DMS153 treated with DMSO at 0.1 percent for 48 hours (cell line): ENCODE results near the gene ECD.
"Not testable (repeated sequence)": the region's sequence is repeated elsewhere in the genome, so short reads cannot be mapped to it uniquely, and the experiment has no call there.

Experiments used
- DNase-seq: peaks from one replicate; lab custom pipeline; 2025; ENCODE audit not compliant: unreplicated experiment; lab: John Stamatoyannopoulos, UW

The ECD gene

DNA sequence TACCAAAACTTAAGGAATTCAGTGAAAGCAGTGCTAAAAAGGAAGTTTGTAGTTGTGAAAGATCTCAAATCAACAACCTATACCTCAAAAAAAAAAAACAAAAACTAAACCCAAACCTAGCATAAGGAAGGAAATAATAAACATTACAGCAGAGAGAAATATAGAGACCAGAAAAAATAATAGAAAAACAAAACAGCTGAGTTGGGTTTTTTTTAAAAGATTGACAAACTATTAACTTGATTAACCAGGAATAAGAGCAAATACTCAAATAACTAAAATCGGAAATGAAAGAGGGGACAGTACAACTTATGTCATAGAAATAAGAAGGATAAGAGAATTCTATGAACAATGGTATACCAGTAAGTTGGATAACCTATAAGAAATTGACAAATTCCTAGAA, 6.7 kb downstream of the ECD start:
- DNase-seq: no peak

DNA sequence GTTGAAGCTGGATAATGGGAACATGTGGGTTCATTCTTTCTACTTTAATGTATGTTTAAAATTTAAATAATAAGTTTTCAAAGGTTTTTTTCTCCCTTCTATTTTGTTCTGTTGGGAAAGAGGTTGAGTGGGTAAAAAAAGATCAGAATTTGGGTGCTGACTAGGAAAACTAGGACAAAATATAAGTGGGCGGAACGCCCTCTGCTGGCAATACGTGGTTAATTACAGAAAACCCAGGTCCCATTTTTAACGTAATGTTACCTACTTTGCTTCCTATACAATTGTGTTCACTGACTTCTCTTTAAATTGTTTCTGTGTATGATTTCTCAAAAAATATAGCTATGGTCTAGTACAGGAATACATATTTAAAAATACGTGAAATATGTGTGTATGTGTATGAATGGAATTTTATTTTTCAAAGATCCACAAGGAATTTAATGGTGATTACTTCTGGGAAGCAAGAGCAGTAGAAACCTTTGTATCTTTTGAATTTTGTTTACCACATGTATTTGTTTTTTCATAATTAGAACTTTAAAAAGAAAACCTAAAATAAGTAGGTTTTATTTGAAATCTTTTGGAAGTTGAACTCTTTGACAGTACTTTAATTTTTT, 8.7 kb downstream of the ECD start:
- DNase-seq: peak; percentile 18

DNA sequence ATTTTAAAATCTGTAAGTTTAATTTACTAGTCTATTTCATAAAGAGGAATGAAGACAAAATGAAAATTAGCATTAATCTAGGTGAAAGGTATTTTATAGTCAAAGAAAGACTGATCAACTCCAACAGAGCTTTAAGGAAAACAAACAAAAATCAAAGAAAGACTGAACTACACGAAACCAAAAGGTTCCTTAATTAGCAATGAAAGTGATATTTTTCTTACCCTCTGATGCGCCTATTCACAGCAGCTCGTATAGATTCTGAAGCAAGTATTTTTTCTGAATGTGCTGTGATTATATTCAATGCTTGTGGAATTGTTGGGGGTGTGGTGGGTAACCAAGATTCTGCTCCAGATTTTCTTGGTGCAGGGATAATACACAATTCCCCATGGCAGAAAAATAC, 11.8 kb downstream of the ECD start:
- no peak for DNase-seq

DNA sequence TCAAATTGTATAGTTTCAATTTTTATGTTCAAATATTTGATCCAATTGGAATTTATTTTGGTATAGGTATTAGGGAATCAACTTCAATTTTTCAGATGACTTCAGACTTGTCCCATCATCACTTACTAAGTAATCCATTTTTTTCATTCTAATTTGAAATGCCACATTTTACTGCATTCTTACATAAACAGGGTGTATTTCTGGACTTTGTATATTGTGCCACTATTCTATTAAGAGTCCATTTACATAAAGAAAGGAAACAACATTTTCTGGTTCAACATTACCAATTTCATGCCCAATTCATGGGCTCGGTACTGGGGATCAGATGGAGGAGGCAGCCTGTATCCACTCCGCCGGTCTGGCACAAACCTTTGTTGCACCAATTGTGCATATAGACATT, 15.8 kb downstream of the ECD start:
- DNase-seq: no peak

DNA sequence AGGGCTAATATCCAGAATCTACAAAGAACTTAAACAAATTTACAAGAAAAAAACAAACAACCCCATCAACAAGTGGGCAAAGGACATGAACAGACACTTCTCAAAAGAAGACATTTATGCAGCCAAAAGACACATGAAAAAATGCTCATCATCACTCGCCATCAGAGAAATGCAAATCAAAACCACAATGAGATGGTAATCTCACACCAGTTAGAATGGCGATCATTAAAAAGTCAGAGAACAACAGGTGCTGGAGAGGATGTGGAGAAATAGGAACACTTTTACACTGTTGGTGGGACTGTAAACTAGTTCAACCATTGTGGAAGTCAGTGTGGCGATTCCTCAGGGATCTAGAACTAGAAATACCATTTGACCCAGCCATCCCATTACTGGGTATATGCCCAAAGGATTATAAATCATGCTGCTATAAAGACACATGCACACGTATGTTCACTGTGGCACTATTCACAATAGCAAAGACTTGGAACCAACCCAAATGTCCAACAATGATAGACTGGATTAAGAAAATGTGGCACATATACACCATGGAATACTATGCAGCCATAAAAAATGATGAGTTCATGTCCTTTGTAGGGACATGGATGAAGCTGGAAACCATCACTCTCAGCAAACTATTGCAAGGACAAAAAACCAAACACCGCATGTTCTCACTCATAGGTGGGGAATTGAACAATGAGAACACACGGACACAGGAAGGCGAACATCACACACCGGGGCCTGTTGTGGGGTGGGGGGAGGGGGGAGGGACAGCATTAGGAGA, 17.0 kb downstream of the ECD start:
- DNase-seq: not testable (repeated sequence)

DNA sequence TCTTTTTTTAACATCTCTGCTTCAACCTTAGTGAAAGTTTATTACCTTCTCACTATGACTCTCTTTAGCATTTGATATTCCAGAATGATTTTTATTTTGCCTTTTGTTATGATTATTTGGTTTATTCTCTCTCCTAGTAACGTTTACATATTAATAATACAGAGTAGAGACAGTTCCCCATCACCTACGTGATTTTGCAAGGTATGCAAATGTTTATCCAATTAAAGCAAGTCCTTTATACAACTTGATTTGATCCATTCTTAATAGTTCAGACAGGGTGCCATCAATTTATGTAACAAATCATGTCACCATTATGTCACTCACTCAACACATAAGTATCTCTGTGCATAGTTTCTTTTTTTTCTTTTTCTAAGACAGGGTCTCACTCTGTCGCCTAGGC, 26.2 kb downstream of the ECD start:
- no peak for DNase-seq

DNA sequence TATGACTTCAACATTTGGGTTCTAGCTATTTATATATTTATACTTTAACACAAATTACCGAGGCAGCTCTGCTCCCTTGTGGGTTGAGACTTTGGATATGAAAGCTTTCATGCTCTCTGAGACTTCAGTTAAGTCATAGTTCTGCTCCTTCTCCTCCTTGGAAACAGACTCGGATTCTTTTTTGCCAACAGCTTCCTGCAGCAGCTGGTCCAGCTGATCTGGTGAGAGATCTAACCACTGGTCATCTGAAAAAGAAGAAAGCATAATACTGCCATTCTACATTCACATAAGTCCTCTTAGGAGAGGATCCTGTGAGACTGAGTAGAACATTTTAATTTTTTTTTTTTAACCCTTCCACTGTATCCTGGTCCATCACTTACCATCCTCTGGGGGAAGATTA, 28.6 kb downstream of the ECD start:
- DNase-seq: no peak

DNA sequence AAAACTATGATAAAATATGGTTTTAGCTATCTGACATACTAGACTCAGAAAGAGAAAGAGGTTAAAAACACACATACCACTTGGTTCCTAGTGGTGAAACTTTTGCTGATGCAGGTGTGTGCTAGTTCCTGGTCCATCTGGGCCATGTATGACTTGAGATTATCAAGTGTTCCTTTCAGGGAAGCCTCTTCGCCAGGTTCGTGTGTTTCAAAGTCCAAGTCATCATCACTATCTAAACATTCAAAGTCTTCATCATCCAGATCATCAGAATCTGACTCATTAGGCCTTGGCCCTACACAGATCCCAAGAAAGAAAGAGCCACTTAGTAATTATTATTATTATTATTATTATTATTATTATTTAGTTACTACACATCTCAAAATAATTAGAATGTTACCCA, 31.2 kb downstream of the ECD start:
- DNase-seq: no peak

DNA sequence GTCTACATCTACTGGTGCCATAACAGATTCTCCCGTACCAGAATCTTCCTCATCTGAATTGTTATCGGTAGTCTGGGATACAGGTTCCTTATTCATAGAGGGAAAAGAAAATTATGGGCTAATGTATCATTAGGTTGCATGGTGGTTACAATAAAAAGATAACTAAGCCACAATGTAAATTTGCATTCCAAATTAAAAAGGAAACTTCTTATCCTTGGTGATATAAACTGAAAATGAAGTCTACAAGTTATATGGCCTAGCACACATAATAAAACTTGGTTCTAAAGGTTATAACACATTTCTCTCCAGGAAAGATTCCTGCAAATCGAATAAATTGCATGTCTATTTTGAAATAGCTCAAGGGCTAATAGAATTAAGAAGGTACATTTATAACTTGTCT, 33.1 kb downstream of the ECD start:
- DNase-seq: no peak

DNA sequence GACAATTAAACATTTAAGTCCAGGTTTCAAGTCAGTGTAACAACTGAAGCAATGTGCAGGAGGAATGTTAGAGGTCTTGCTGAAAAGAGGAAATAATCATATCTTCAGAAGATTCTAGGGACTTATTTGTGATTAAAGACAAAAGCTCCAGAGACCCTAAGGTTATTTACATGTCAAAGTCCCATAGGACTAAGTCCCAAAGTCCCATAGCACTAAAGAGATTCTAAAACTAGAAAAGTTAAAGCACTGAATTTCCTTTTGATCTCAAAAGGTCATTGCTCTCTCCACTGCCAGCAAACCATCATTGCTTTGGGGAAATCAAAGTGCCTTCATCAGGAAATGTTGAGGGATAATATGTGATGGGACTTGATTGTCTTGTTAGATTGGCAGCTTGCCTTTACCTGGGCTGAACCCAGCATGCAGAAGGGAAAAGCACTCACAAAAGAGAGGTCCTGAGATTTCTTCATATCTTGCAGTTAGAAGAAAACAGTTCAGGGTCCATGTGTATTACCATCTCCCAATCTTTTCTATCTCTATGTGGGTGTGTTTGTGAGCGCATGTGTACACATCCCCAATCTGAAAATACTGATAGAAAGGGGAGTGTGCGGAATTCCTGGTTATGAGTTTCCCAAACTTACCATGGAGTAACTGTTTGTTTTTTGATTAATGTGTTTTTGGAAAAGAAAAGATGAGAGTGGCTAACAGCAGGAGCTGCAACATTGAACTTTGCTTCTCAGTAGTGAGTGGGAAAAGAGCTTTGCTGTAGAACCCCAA, 35.7 kb downstream of the ECD start:
- DNase-seq: no peak

DNA sequence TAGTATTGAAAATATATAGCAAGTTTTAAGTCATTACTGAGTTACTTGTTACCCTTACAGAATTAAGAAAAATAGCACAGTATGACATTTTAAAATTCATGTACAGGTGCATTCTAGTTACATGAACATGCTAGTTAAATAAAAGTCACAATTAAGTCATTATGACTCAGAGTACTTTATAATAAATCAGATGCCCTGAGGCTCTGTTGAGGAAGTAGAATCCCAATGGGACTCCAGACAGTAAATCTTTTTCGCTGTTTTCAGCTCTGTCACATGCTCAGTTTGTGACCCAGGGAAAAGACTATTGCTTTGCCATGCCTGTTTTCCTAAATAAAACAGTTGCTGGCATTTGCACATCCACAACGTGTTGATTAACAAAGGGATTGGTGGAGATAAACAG, 36.5 kb downstream of the ECD start:
- no peak for DNase-seq

DNA sequence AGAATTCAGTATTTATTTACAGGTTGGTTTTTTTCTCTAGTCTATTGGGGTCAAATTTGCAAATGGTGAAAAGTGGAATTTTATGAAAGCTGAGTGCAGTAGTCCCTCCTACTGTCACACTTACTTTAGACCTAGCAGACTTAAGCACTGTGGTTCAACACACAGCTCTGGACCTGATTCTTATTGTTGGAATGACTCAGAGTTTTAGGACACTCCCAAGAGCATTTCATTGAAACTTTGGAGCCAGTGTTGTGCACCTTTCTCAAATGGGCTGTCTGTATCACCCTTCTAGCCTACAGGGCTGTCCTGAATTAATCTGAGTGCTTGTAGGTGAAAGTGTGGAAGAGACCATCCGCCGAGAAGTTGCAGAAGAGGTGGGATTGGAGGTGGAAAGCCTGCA, 41.5 kb downstream of the ECD start:
- no peak for DNase-seq

DNA sequence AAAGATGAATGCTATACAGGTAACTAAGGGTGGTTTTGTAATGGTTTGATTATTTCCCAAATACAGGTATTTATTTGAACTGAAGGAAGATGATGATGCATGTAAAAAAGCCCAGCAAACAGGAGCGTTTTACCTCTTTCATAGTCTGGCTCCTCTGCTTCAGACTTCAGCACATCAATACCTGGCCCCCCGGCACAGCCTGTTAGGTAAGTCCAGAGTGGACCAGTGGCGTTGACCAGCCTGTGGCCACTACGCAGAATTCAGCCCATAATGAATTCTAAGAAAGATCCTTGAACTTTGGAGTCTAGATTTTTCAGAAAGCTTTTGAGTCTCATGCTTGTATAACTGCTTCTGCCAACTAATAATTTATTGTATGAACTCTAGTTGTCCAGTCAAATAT, 47.9 kb downstream of the ECD start:
- no peak for DNase-seq

DNA sequence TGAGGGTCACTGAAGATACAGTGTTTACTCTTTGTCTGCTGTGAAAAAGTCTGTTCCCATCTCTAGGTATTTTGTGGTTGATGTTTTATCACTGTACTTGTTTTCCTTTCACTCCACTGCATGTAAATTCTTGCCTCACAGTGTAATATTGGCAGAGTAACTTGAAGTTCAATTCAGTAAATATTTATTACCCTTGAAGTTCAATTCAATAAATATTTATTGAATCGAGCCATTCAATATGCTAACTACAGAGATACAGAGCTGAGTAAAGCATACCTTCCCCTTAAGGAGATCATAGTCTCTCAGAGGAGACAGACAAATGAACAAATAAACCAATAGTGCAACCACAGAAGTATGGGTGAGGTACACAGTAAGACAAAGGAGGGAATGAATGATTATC, 48.4 kb downstream of the ECD start:
- no peak for DNase-seq

DNA sequence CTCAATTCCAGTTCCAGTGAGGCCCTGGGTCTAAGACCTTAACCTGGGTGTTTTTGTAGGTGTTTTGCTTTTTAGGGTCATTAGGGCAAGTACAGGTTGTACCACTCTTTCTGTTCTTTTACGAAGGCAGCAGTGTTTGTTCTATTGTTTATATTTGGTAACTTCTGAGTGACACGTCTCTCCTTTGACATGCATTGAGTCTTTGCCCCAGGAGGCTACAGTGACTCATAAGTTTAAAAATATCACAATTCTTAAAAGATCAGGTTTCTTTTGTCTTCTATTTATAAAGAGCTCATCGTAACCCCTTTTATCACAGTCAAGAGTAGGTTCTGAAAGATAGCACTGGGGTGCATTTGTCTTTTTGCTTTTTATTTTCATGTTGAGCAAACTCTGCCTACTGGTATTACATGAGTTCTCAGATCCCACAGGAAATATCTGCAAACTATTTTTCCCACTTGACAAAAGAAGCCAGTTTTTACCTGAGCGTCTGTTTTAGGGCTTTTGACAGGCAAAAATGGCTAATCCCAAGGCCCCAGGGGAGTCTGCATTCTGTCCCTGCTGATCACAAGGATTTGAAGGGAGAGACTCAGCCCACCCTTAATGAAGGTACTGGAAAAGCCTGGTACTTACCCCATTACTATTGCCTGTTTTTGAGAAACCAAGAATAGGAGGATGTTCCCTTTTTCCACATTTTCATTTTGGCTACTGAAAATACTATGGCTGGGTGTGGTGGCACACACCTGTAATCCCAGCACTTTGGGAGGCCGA, 49.6 kb downstream of the ECD start:
- DNase-seq: no peak

DNA sequence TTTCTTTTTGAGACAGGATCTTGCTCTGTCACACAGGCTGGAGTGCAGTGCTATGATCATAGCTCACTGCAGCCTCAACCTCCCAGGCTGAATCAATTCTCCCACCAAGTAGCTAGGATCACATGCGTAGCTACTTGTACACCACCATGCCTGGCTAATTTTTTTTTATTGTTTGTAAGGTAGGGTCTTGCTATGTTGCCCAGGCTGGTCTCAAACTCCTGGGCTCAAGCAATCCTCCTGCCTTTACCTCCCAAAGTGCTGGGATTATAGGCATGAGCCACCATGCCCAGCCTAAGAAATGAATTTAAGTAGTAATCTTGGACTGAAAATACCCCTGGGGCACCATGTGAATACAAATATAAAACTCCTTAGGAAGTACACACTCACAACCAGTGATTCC, 51.8 kb downstream of the ECD start:
- no peak for DNase-seq

DNA sequence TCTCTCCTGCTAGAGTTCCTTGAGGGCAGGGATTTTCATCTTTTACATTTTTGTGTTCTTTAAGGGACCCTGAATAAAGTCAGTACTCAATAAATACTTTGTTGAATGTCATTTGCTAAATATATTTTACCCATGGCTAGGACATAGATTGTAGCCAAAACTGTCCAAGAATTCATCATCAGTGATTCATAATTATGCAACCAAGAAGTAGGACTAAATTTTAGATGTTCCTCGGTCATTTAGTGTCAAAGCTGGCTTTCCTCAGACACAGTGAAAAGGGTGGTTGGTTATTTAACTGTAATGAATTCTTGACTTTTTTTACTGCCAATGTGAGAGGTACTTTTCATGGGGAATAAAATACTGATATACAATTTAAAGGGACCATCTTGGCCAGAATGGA, 54.3 kb downstream of the ECD start:
- no peak for DNase-seq

DNA sequence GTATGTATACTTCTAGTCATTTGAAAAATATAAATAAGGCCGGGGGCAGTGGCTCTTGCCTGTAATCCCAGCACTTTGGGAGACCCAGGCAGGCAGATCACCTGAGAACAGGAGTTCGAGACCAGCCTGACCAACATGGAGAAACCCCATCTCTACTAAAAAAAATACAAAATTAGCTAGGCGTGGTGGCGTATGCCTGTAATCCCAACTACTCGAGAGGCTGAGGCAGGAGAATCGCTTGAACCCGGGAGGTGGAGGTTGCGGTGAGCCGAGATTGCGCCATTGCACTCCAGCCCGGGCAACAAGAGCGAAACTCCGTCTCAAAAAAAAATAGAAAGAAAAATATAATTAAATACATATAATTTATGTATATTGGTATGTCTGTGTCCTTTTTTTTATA, 55.8 kb downstream of the ECD start:
- not testable (repeated sequence) for DNase-seq

DNA sequence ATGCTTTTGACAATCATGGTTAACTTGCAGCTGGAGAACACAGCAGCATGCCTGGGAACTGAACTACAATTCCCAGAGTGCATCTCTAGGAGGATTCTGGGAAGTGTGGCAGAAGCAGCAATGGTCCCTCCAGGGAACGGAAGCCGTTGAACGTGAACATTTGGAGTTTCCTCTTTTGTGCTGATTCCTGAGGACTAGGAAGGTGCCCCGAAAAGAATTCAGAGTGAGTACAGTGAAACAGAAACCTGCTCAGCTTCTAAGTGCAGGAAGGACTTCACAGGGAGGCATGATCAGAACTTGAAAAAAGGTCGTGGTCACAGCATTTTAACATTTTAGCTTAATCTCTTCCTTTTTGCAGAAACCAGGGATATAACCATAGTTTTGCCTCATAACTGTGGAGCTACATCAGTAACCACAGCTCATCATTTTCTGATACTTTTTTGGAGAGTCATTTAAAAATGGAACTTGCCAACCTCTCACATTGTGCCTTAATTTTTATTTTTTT, 57.4 kb downstream of the ECD start, which contains the start of gene NUDT13:
Gene NUDT13 (plus strand): TSS at position 111 of the 505 bp plus-strand sequence. CDS start 3,911 bp downstream, outside the sequence.
- DNase-seq: peak; percentile 86

DNA sequence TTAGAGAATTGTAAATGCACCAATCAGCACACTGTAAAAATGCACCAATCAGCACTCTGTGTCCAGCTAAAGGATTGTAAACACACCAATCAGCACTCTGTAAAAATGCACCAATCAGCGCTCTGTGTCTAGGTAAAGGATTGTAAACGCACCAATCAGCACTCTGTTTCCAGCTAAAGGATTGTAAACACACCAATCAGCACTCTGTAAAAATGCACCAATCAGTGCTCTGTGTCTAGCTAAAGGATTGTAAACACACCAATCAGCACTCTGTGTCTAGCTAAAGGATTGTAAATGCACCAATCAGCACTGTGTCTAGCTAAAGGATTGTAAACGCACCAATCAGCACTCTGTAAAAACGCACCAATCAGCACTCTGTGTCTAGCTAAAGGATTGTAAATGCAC, 58.6 kb downstream of the ECD start:
- DNase-seq: not testable (repeated sequence)

DNA sequence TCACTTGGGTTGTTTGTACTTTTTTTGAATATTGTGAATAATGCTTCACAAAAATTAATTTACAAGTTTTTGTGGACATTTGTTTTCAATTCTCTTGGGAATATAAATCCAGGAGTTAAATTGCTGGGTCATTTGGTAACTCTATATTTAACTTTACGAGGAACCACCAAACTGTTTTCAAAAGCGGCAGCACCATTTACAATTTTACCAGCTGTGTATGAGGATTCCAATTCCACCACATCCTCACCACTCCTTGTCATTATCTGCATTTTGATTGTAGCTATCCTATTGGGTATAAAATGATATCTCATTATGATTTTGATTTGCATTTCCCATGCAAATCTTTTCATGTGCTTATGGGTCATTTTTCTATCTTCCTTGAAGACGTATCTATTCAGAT, 61.5 kb downstream of the ECD start:
- no peak for DNase-seq
